Stimulated activated CD8-positive, alpha-beta memory T cell treated with anti-CD3 and anti-CD28 coated beads, Interleukin-2, amount 100 ng/mL, for 48 hours (primary cell): Measurements from ENCODE around the gene TRIM62.

Source experiments
- DNase-seq, 2 donors: peaks; one replicate each; pipeline ENCODE4 v3.0.0-alpha.2; 2020; ENCODE audit warnings: low read depth in 2 of 2

TRIM62 gene

GRCh38 chr1:33181921-33182341 lies at the start of gene TRIM62:
TRIM62 (minus strand) TSS chr1:33182043; CDS start chr1:33181432, 611 bp downstream.
- peak; percentile 62 to 69 for DNase-seq

- DNase-seq: no peak
Observed at GRCh38 chr1:33231166-33231565, 49.3 kb upstream of the TRIM62 start.

GRCh38 chr1:33228935-33229487 lies 47.2 kb upstream of the TRIM62 start:
- DNase-seq: no peak

GRCh38 chr1:33225586-33225985 lies 43.7 kb upstream of the TRIM62 start:
- no peak for DNase-seq

- no peak for DNase-seq
Observed at GRCh38 chr1:33224166-33224707, 42.4 kb upstream of the TRIM62 start.

- no peak for DNase-seq
Observed at GRCh38 chr1:33222381-33222780, 40.5 kb upstream of the TRIM62 start.

GRCh38 chr1:33221385-33221758 lies 39.5 kb upstream of the TRIM62 start:
- no peak for DNase-seq

- DNase-seq: no peak
Observed at GRCh38 chr1:33220676-33221384, 39.0 kb upstream of the TRIM62 start.

GRCh38 chr1:33219886-33220661 lies 38.2 kb upstream of the TRIM62 start:
- no peak for DNase-seq

GRCh38 chr1:33211972-33212371 lies 30.1 kb upstream of the TRIM62 start:
- DNase-seq: no peak

- no peak for DNase-seq
Observed at GRCh38 chr1:33206340-33206739, 24.5 kb upstream of the TRIM62 start.

GRCh38 chr1:33195556-33195955 lies 13.7 kb upstream of the TRIM62 start:
- no peak for DNase-seq

- no peak for DNase-seq
Observed at GRCh38 chr1:33191731-33192275, 10.0 kb upstream of the TRIM62 start.

- DNase-seq: no peak
Observed at GRCh38 chr1:33190701-33191100, 8.9 kb upstream of the TRIM62 start.

GRCh38 chr1:33188572-33189275 lies 6.9 kb upstream of the TRIM62 start:
- no peak for DNase-seq

GRCh38 chr1:33186936-33187335 lies 5.1 kb upstream of the TRIM62 start:
- DNase-seq: no peak

GRCh38 chr1:33185541-33185940 lies 3.7 kb upstream of the TRIM62 start:
- no peak for DNase-seq

- no peak for DNase-seq
Observed at GRCh38 chr1:33183306-33183705, 1.5 kb upstream of the TRIM62 start.

GRCh38 chr1:33182896-33183295 lies 1.1 kb upstream of the TRIM62 start:
- no peak for DNase-seq

- DNase-seq: no peak
Observed at GRCh38 chr1:33182401-33182841, 578 bp upstream of the TRIM62 start.
